Measurements from ENCODE around the gene PANK4. TPM values are rescaled to one million over a fixed set of nuclear protein-coding genes. Genes with fewer than 3 reads are reported as not detected.
"Not testable (repeated sequence)": the region's sequence is repeated elsewhere in the genome, so short reads cannot be mapped to it uniquely, and the experiment has no call there.

Gene PANK4
- total RNA-seq, 1 experiment from 2014 or later: 24.4 TPM

GRCh38 chr1:2460996-2461751 lies 65.2 kb downstream of the PANK4 start:
- Mint-ChIP-seq H3K9me3 (ENCODE audit: low read depth, unreplicated experiment) (no peaks in the 10 kb centered on the region), H3K36me3 (ENCODE audit: insufficient read depth, unreplicated experiment) (no peaks in the 10 kb centered on the region), H3K4me3 (ENCODE audit: low read depth, unreplicated experiment) (no peak overlapping the region), H3K4me1 (ENCODE audit: low read depth, unreplicated experiment) (no peaks in the 10 kb centered on the region), H3K27me3 (ENCODE audit: unreplicated experiment) (peaks cover 37% of the 10 kb centered on the region), H3K27ac (ENCODE audit: unreplicated experiment) (no peak overlapping the region)
- CTCF ChIA-PET: interaction anchor here (0.6 kb wide), 1 partner anchor 7 kb away, joined by 6 read pairs; no protein-coding TSS in a partner anchor
- DNase-seq: no peak
- TF ChIP-seq CTCF (IDR thresholded peaks at IDR 0.05; ENCODE audit: unreplicated experiment): no peak
- intact Hi-C loops (cut with micrococcal nuclease; ENCODE audit: unreplicated experiment): no loop called here
- no TSS peak for BruUV-seq (replicated peaks)

GRCh38 chr1:2460203-2460602 lies 66.2 kb downstream of the PANK4 start:
- intact Hi-C loops (cut with micrococcal nuclease; ENCODE audit: unreplicated experiment): no loop called here

GRCh38 chr1:2459757-2460156 lies 66.6 kb downstream of the PANK4 start:
- H3K36me3 Mint-ChIP-seq (ENCODE audit: insufficient read depth, unreplicated experiment): no peaks in the 10 kb centered on the region

More at GRCh38 chr1:2460203-2460602, 66.2 kb downstream of the PANK4 start:
- Mint-ChIP-seq H3K27me3 (ENCODE audit: unreplicated experiment) (peaks cover 33% of the 10 kb centered on the region), H3K36me3 (ENCODE audit: insufficient read depth, unreplicated experiment) (no peaks in the 10 kb centered on the region), H3K4me1 (ENCODE audit: low read depth, unreplicated experiment) (no peaks in the 10 kb centered on the region), H3K4me3 (ENCODE audit: low read depth, unreplicated experiment) (no peak overlapping the region), H3K27ac (ENCODE audit: unreplicated experiment) (no peak overlapping the region), H3K9me3 (ENCODE audit: low read depth, unreplicated experiment) (no peaks in the 10 kb centered on the region)
- no peak for TF ChIP-seq CTCF (IDR thresholded peaks at IDR 0.05; ENCODE audit: unreplicated experiment)
- no TSS peak for BruUV-seq (replicated peaks)
- DNase-seq: no peak
- CTCF ChIA-PET: no interaction called here

GRCh38 chr1:2459102-2459753 lies 67.2 kb downstream of the PANK4 start:
- H3K4me3 Mint-ChIP-seq (ENCODE audit: low read depth, unreplicated experiment); intact Hi-C loops (cut with micrococcal nuclease; ENCODE audit: unreplicated experiment); BruUV-seq (replicated peaks); CTCF ChIA-PET; H3K4me1 Mint-ChIP-seq (ENCODE audit: low read depth, unreplicated experiment); H3K27ac Mint-ChIP-seq (ENCODE audit: unreplicated experiment); DNase-seq; H3K36me3 Mint-ChIP-seq (ENCODE audit: insufficient read depth, unreplicated experiment); H3K9me3 Mint-ChIP-seq (ENCODE audit: low read depth, unreplicated experiment): not testable (repeated sequence)
- peaks cover 25% of the 10 kb centered on the region for H3K27me3 Mint-ChIP-seq (ENCODE audit: unreplicated experiment)

More at GRCh38 chr1:2459757-2460156, 66.6 kb downstream of the PANK4 start:
- no peak overlapping the region for H3K4me3 Mint-ChIP-seq (ENCODE audit: low read depth, unreplicated experiment)
- H3K27me3 Mint-ChIP-seq (ENCODE audit: unreplicated experiment): peaks cover 30% of the 10 kb centered on the region
- CTCF ChIA-PET: no interaction called here
- DNase-seq: no peak
- H3K4me1 Mint-ChIP-seq (ENCODE audit: low read depth, unreplicated experiment): no peaks in the 10 kb centered on the region
- TF ChIP-seq CTCF (IDR thresholded peaks at IDR 0.05; ENCODE audit: unreplicated experiment): no peak
- no peak overlapping the region for H3K27ac Mint-ChIP-seq (ENCODE audit: unreplicated experiment)
- no peaks in the 10 kb centered on the region for H3K9me3 Mint-ChIP-seq (ENCODE audit: low read depth, unreplicated experiment)
- intact Hi-C loops (cut with micrococcal nuclease; ENCODE audit: unreplicated experiment): no loop called here
- no TSS peak for BruUV-seq (replicated peaks)

GRCh38 chr1:2458687-2459086 lies 67.7 kb downstream of the PANK4 start:
- no peak overlapping the region for H3K4me3 Mint-ChIP-seq (ENCODE audit: low read depth, unreplicated experiment)
- no peaks in the 10 kb centered on the region for H3K9me3 Mint-ChIP-seq (ENCODE audit: low read depth, unreplicated experiment)
- no peaks in the 10 kb centered on the region for H3K4me1 Mint-ChIP-seq (ENCODE audit: low read depth, unreplicated experiment)
- CTCF ChIA-PET: no interaction called here
- no peak for DNase-seq
- no TSS peak for BruUV-seq (replicated peaks)
- intact Hi-C loops (cut with micrococcal nuclease; ENCODE audit: unreplicated experiment): no loop called here
- H3K27ac Mint-ChIP-seq (ENCODE audit: unreplicated experiment): no peak overlapping the region
- no peaks in the 10 kb centered on the region for H3K36me3 Mint-ChIP-seq (ENCODE audit: insufficient read depth, unreplicated experiment)
- no peak for TF ChIP-seq CTCF (IDR thresholded peaks at IDR 0.05; ENCODE audit: unreplicated experiment)
- peaks cover 19% of the 10 kb centered on the region for H3K27me3 Mint-ChIP-seq (ENCODE audit: unreplicated experiment)
